ENCODE results near the gene HTT-AS.

Gene HTT-AS

GRCh38 chr4:3029464-3029863 lies 44.9 kb downstream of the HTT-AS start:
- no peak for DNase-seq

GRCh38 chr4:3026540-3026939 lies 47.8 kb downstream of the HTT-AS start:
- DNase-seq = no peak

GRCh38 chr4:3025881-3026280 lies 48.5 kb downstream of the HTT-AS start:
- no peak for DNase-seq

GRCh38 chr4:3022651-3023050 lies 51.7 kb downstream of the HTT-AS start:
- DNase-seq = no peak

- no peak for DNase-seq
Observed at GRCh38 chr4:3022112-3022511, 52.2 kb downstream of the HTT-AS start.

- no peak for DNase-seq
Observed at GRCh38 chr4:3021627-3022026, 52.7 kb downstream of the HTT-AS start.

- no peak for DNase-seq
Observed at GRCh38 chr4:3021127-3021526, 53.2 kb downstream of the HTT-AS start.

GRCh38 chr4:3019145-3019846 lies 55.0 kb downstream of the HTT-AS start:
- no peak for DNase-seq

GRCh38 chr4:3017504-3017903 lies 56.8 kb downstream of the HTT-AS start:
- DNase-seq = no peak

- DNase-seq = no peak
Observed at GRCh38 chr4:3016961-3017360, 57.4 kb downstream of the HTT-AS start.

GRCh38 chr4:3013839-3014350 lies 60.4 kb downstream of the HTT-AS start:
- no peak for DNase-seq

Measured in NCI-H1694 treated with DMSO at 0.1 percent for 48 hours (cell line).